Naive thymus-derived CD8-positive, alpha-beta T cell (primary cell): ENCODE results near the gene MDC1. TPM values are rescaled to one million over a fixed set of nuclear protein-coding genes. Genes with fewer than 3 reads are reported as not detected.

Experiments
- ATAC-seq, 2 donors: fragments of 150-1000 bp; cut with Tn5 transposase in 1 of 2; sonication (Bioruptor Pico), chemical (Tn5 transposase) in 1 of 2; 1 replicate in 1 of 2; 2 replicates in 1 of 2; pipeline ENCODE4 v1.10.0; 2021; ENCODE audit warnings: mild to moderate bottlenecking in 2 of 2, moderate library complexity in 2 of 2
- POLR2A ChIA-PET: fragments of 350-600 bp; sonication (Branson Sonifier 250); formaldehyde crosslinking; loops from one replicate; lab custom pipeline; 2021; ENCODE audit warnings: antibody characterized with exemption; lab: Charles Lee
- DNase-seq, 10 donors: peaks; one replicate each; pipeline versions ENCODE4 v3.0.0 to v3.0.0-alpha.2; 2020 to 2022
- H3K27ac Mint-ChIP-seq, 10 donors: one replicate each; pipeline ENCODE4 v1.8.0; 2020 to 2022; ENCODE audit warnings: mild to moderate bottlenecking in 10 of 10, mixed read lengths in 10 of 10, moderate library complexity in 4 of 10, inconsistent platforms in 1 of 10
- H3K27me3 Mint-ChIP-seq, 5 donors: one replicate each; pipeline ENCODE4 v1.8.0; 2021 to 2022; ENCODE audit warnings: mixed read lengths in 5 of 5
- H3K36me3 Mint-ChIP-seq, 3 donors: one replicate each; pipeline ENCODE4 v1.8.0; 2020 to 2022; ENCODE audit warnings: mixed read lengths in 3 of 3, mild to moderate bottlenecking in 2 of 3, inconsistent platforms in 1 of 3
- H3K4me1 Mint-ChIP-seq, 4 donors: one replicate each; pipeline ENCODE4 v1.8.0; 2021 to 2022; ENCODE audit warnings: mixed read lengths in 4 of 4
- H3K4me3 Mint-ChIP-seq, 10 donors: one replicate each; pipeline ENCODE4 v1.8.0; 2020 to 2022; ENCODE audit warnings: mild to moderate bottlenecking in 10 of 10, mixed read lengths in 10 of 10, moderate library complexity in 6 of 10, inconsistent platforms in 1 of 10
- H3K9me3 Mint-ChIP-seq, 9 donors: one replicate each; pipeline ENCODE4 v1.8.0; 2020 to 2022; ENCODE audit warnings: mixed read lengths in 9 of 9, mild to moderate bottlenecking in 3 of 9, inconsistent platforms in 1 of 9, moderate library complexity in 1 of 9
- polyA plus RNA-seq, 3 donors: library from polyadenylated mRNA; unstranded; fragments of 300-500 nt; fragmentation: Illumina TruSeq; gene quantifications; one replicate each; pipeline ENCODE4 v1.2.3, GENCODE V29; 2021
- total RNA-seq, 8 experiments: library from RNA in 2 of 8; stranded (reverse) in 2 of 8; gene quantifications; one replicate each; pipeline ENCODE4 v1.2.3 and lab custom pipeline; 2021 to 2026

MDC1 gene
- total and polyA plus RNA-seq, 5 experiments from 2014 or later, result 1.3 to 54.9 (median 6.3) TPM

DNA sequence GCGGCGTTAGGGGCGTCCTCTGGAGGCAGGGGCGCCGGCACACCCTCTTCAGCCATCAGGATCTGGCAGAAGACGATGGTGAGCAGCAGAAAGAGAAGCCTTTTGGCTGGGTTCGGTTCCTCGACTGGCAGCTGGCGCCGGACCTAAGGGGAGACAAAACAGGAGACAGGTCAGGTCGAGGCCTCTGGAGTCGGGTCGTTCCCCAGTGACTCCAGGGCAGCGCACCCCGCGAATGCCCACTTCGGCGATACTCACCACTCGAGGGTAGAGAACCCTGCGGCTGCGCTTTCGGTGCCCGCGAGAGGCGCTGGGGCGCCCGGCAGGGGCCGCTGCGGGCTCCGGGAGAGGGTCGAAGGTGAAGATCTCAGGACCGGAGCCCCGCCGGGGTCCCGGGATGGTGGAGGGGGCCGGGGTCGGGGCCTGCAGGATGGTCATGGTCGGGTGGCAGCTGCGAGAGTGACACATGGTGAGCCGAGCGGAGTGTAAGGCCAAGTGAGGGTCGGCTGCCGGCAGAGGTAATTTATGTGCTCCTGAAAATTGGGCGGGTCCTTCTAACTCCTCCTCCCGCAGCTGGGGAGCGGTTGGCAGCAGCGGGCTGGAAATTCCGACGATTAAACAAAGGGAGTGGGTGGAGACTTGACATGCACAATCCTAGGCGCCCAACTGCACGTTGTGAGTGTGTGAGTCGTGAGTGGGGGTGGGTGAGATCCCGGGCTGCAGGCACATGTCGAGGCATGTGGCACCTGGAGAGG lies 27.1 kb upstream of the MDC1 start, which contains the start of gene IER3:
Gene IER3, minus strand, starts transcription at position 494 of the 752 bp plus-strand sequence. Its CDS starts 29 bp downstream, at position 465.
- Mint-ChIP-seq H3K9me3 (no peaks in the 10 kb centered on the region), H3K4me3 (peak within 1 kb of the TSS; percentile 85 to 97 (median 94)), H3K27me3 (no peaks in the 10 kb centered on the region), H3K27ac (peak within 1 kb of the TSS; percentile 89 to 96 (median 92)), H3K4me1 (peaks cover 41 to 66% (median 55%) of the 10 kb centered on the region in 4 donors), H3K36me3 (peaks cover 0 to 17% (median 8%) of the 10 kb centered on the region in 3 donors)
- ATAC-seq, result peak; percentile 70
- POLR2A ChIA-PET, result interaction anchor here (0.7 to 2.3 kb wide), 15 partner anchors 10 to 140 kb away, joined by 3 to 10 read pairs (median 5); partner anchors contain the start of gene DDR1
- peak; percentile 33 to 75 (median 64) for DNase-seq

GRCh38 chr6:30743099-30744053 lies 26.3 kb upstream of the MDC1 start:
- ATAC-seq, result peak; percentile 43 to 47
- DNase-seq, result peak in 4 of 10 donors; percentile 11 to 56 (median 28)
- no peaks in the 10 kb centered on the region for H3K27me3 Mint-ChIP-seq
- H3K36me3 Mint-ChIP-seq, result peaks cover 0 to 26% (median 8%) of the 10 kb centered on the region in 3 donors
- peak overlapping the region; percentile 85 to 97 (median 94) for H3K4me3 Mint-ChIP-seq
- H3K4me1 Mint-ChIP-seq, result peaks cover 44 to 73% (median 62%) of the 10 kb centered on the region in 4 donors
- H3K9me3 Mint-ChIP-seq, result no peaks in the 10 kb centered on the region
- H3K27ac Mint-ChIP-seq, result peak overlapping the region; percentile 89 to 96 (median 92)
- POLR2A ChIA-PET, result interaction anchor here (0.6 to 2.3 kb wide), 11 partner anchors 9 to 141 kb away, joined by 3 to 10 read pairs (median 5); partner anchors contain the start of gene DDR1

- peaks cover 0 to 26% (median 8%) of the 10 kb centered on the region in 3 donors for H3K36me3 Mint-ChIP-seq
- H3K9me3 Mint-ChIP-seq, result no peaks in the 10 kb centered on the region
- DNase-seq, result peak in 9 of 10 donors; percentile 51 to 83 (median 67)
- POLR2A ChIA-PET, result interaction anchor here (0.7 to 2.3 kb wide), 12 partner anchors 9 to 142 kb away, joined by 3 to 10 read pairs (median 6); partner anchors contain the start of gene DDR1
- ATAC-seq, result peak; percentile 49 to 54
- H3K27ac Mint-ChIP-seq, result peak within 1 kb of the TSS; percentile 89 to 96 (median 92)
- H3K4me3 Mint-ChIP-seq, result peak within 1 kb of the TSS; percentile 88 to 97 (median 94)
- no peaks in the 10 kb centered on the region for H3K27me3 Mint-ChIP-seq
- peaks cover 42 to 75% (median 67%) of the 10 kb centered on the region in 4 donors for H3K4me1 Mint-ChIP-seq
These were observed 25.4 kb upstream of the MDC1 start, which contains the start of gene FLOT1 for GRCh38 chr6:30742316-30743098. Gene FLOT1, minus strand, starts transcription at chr6:30742687. Its CDS starts 498 bp downstream, at chr6:30742189.

DNA sequence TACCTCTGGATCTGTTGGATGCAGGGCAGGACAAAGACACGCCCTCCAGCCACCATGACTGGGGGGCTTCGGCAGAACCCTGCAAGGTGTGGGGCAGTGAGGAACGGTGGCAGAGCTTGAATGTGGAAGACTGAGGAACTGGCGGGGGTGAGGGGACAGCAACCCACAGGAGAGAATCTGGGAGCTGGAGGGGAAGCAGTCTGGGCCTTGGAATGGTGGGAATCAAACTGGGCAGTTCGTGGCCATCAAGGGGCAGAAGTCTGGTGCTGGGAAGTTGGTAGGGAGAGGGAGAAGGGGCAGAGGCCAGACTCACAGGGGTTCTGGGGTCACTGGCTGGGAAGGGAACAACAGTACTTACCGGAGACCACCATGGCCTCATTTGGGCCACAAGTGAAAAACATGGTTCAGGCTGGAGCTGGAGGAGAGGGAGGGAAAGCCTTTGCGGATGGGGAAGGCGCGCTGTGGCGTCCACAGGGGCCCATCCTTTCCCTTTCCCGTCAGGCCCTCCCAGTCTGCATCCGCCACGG lies 24.8 kb upstream of the MDC1 start:
- Mint-ChIP-seq H3K27me3 (no peaks in the 10 kb centered on the region), H3K4me1 (peaks cover 44 to 78% (median 74%) of the 10 kb centered on the region in 4 donors), H3K36me3 (peaks cover 0 to 26% (median 9%) of the 10 kb centered on the region in 3 donors), H3K4me3 (peak overlapping the region; percentile 86 to 97 (median 90)), H3K9me3 (no peaks in the 10 kb centered on the region), H3K27ac (peak overlapping the region; percentile 78 to 91 (median 86))
- POLR2A ChIA-PET, result interaction anchor here (0.7 to 1.5 kb wide), 5 partner anchors 9 to 142 kb away, joined by 3 to 6 read pairs (median 3); partner anchors contain the start of gene DDR1
- ATAC-seq, result no peak
- no peak for DNase-seq

GRCh38 chr6:30741063-30741779 lies 24.1 kb upstream of the MDC1 start:
- POLR2A ChIA-PET, result interaction anchor here (0.7 to 1.7 kb wide), 5 partner anchors 8 to 53 kb away, joined by 3 to 8 read pairs (median 4); no protein-coding TSS in a partner anchor
- Mint-ChIP-seq H3K27ac (peak overlapping the region; percentile 10 to 91 (median 85)), H3K4me3 (peak overlapping the region; percentile 86 to 97 (median 90)), H3K4me1 (peaks cover 48 to 83% (median 80%) of the 10 kb centered on the region in 4 donors), H3K27me3 (no peaks in the 10 kb centered on the region), H3K36me3 (peaks cover 0 to 26% (median 11%) of the 10 kb centered on the region in 3 donors), H3K9me3 (no peaks in the 10 kb centered on the region)
- no peak for ATAC-seq
- no peak for DNase-seq

- Mint-ChIP-seq H3K4me3 (peak overlapping the region in 8 of 10 donors; percentile 30 to 96 (median 54)), H3K36me3 (peaks cover 0 to 26% (median 11%) of the 10 kb centered on the region in 3 donors), H3K4me1 (peaks cover 54 to 88% (median 85%) of the 10 kb centered on the region in 4 donors), H3K9me3 (no peaks in the 10 kb centered on the region), H3K27ac (peak overlapping the region in 7 of 10 donors; percentile 16 to 85 (median 77)), H3K27me3 (no peaks in the 10 kb centered on the region)
- DNase-seq, result no peak
- POLR2A ChIA-PET, result interaction anchor here (0.7 to 1.8 kb wide), 4 partner anchors 10 to 53 kb away, joined by 3 to 8 read pairs (median 5); no protein-coding TSS in a partner anchor
- no peak for ATAC-seq
These were observed 23.4 kb upstream of the MDC1 start for GRCh38 chr6:30740540-30740870.

GRCh38 chr6:30738532-30738931 lies 21.5 kb upstream of the MDC1 start:
- POLR2A ChIA-PET, result interaction anchor here (0.6 to 3.0 kb wide), 6 partner anchors 18 to 197 kb away, joined by 3 to 17 read pairs (median 4); no protein-coding TSS in a partner anchor
- H3K36me3 Mint-ChIP-seq, result peaks cover 0 to 34% (median 14%) of the 10 kb centered on the region in 3 donors
- no peaks in the 10 kb centered on the region for H3K9me3 Mint-ChIP-seq
- peak overlapping the region in 4 of 10 donors; percentile 3 to 48 (median 8) for H3K4me3 Mint-ChIP-seq
- no peak for ATAC-seq
- H3K27me3 Mint-ChIP-seq, result no peaks in the 10 kb centered on the region
- peaks cover 48 to 82% (median 80%) of the 10 kb centered on the region in 4 donors for H3K4me1 Mint-ChIP-seq
- DNase-seq, result no peak
- H3K27ac Mint-ChIP-seq, result peak overlapping the region in 9 of 10 donors; percentile 56 to 92 (median 77)

DNA sequence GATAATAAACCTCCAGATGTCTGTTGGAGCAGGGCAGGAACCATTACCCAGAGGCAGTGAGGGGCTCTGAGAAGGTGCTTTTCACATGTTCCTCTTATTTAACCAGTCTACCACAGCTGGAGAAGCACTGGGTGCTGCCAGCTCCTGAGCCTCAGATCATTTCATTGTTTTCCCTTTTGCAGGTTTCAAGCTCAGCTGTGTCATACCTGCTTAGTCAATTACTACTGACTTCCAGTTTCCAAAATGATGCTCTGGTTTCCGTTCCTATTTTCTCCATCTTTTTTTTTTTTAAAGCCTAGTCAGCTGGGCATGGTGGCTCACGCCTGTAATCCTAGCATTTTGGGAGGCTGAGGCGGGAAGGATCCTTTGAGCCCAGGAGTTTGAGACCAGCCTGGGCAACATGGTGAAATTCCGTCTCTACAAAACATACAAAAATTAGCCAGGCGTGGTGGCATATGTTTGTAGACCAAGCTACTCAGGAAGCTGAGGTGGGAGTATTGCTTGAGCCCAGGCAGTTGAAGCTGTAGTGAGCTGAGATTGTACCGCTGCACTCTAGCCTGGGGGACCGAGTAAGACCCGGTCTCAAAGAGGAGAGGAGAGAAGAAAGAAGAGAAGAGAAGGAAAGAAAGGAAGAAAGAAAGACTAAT lies 18.7 kb upstream of the MDC1 start:
- H3K4me3 Mint-ChIP-seq, result peak overlapping the region; percentile 62 to 93 (median 83)
- no peak for DNase-seq
- ATAC-seq, result peak; percentile 23 to 33
- peaks cover 0 to 40% (median 16%) of the 10 kb centered on the region in 3 donors for H3K36me3 Mint-ChIP-seq
- POLR2A ChIA-PET, result interaction anchor here (1.0 to 3.0 kb wide), 10 partner anchors 11 to 121 kb away, joined by 3 to 17 read pairs (median 6); partner anchors contain the start of gene MDC1
- no peaks in the 10 kb centered on the region for H3K27me3 Mint-ChIP-seq
- H3K4me1 Mint-ChIP-seq, result peaks cover 40 to 72% (median 66%) of the 10 kb centered on the region in 4 donors
- peak overlapping the region; percentile 25 to 95 (median 86) for H3K27ac Mint-ChIP-seq
- no peaks in the 10 kb centered on the region for H3K9me3 Mint-ChIP-seq

GRCh38 chr6:30732237-30732943 lies 15.3 kb upstream of the MDC1 start:
- peaks cover 0 to 35% (median 12%) of the 10 kb centered on the region in 3 donors for H3K36me3 Mint-ChIP-seq
- H3K27me3 Mint-ChIP-seq, result no peaks in the 10 kb centered on the region
- DNase-seq, result no peak
- POLR2A ChIA-PET, result interaction anchor here (0.8 to 4.5 kb wide), 5 partner anchors 10 to 191 kb away, joined by 3 to 15 read pairs (median 4); partner anchors contain the start of genes DHX16 and FLOT1
- peak overlapping the region in 4 of 10 donors; percentile 29 to 84 (median 62) for H3K27ac Mint-ChIP-seq
- no peak for ATAC-seq
- H3K4me3 Mint-ChIP-seq, result no peak overlapping the region
- peaks cover 32 to 55% (median 43%) of the 10 kb centered on the region in 4 donors for H3K4me1 Mint-ChIP-seq
- H3K9me3 Mint-ChIP-seq, result no peaks in the 10 kb centered on the region
